Naive thymus-derived CD8-positive, alpha-beta T cell (primary cell): ENCODE results near the gene KRT78. TPM values are rescaled to one million over a fixed set of nuclear protein-coding genes. Genes with fewer than 3 reads are reported as not detected.

ENCODE experiments used
- ATAC-seq, 2 donors: fragments of 150-1000 bp; cut with Tn5 transposase in 1 of 2; sonication (Bioruptor Pico), chemical (Tn5 transposase) in 1 of 2; 1 replicate in 1 of 2; 2 replicates in 1 of 2; pipeline ENCODE4 v1.10.0; 2021; ENCODE audit warnings: mild to moderate bottlenecking in 2 of 2, moderate library complexity in 2 of 2
- POLR2A ChIA-PET: fragments of 350-600 bp; sonication (Branson Sonifier 250); formaldehyde crosslinking; loops from one replicate; lab custom pipeline; 2021; ENCODE audit warnings: antibody characterized with exemption; lab: Charles Lee
- DNase-seq, 10 donors: peaks; one replicate each; pipeline versions ENCODE4 v3.0.0 to v3.0.0-alpha.2; 2020 to 2022
- H3K27ac Mint-ChIP-seq, 10 donors: one replicate each; pipeline ENCODE4 v1.8.0; 2020 to 2022; ENCODE audit warnings: mild to moderate bottlenecking in 10 of 10, mixed read lengths in 10 of 10, moderate library complexity in 4 of 10, inconsistent platforms in 1 of 10
- H3K27me3 Mint-ChIP-seq, 5 donors: one replicate each; pipeline ENCODE4 v1.8.0; 2021 to 2022; ENCODE audit warnings: mixed read lengths in 5 of 5
- H3K36me3 Mint-ChIP-seq, 3 donors: one replicate each; pipeline ENCODE4 v1.8.0; 2020 to 2022; ENCODE audit warnings: mixed read lengths in 3 of 3, mild to moderate bottlenecking in 2 of 3, inconsistent platforms in 1 of 3
- H3K4me1 Mint-ChIP-seq, 4 donors: one replicate each; pipeline ENCODE4 v1.8.0; 2021 to 2022; ENCODE audit warnings: mixed read lengths in 4 of 4
- H3K4me3 Mint-ChIP-seq, 10 donors: one replicate each; pipeline ENCODE4 v1.8.0; 2020 to 2022; ENCODE audit warnings: mild to moderate bottlenecking in 10 of 10, mixed read lengths in 10 of 10, moderate library complexity in 6 of 10, inconsistent platforms in 1 of 10
- H3K9me3 Mint-ChIP-seq, 9 donors: one replicate each; pipeline ENCODE4 v1.8.0; 2020 to 2022; ENCODE audit warnings: mixed read lengths in 9 of 9, mild to moderate bottlenecking in 3 of 9, inconsistent platforms in 1 of 9, moderate library complexity in 1 of 9
- polyA plus RNA-seq, 3 donors: library from polyadenylated mRNA; unstranded; fragments of 300-500 nt; fragmentation: Illumina TruSeq; gene quantifications; one replicate each; pipeline ENCODE4 v1.2.3, GENCODE V29; 2021
- total RNA-seq, 8 experiments: library from RNA in 2 of 8; stranded (reverse) in 2 of 8; gene quantifications; one replicate each; pipeline ENCODE4 v1.2.3 and lab custom pipeline; 2021 to 2026

Gene KRT78
- total and polyA plus RNA-seq, 5 experiments from 2014 or later: not detected

GRCh38 chr12:52878507-52879393, 30.0 kb upstream of the KRT78 start:
- POLR2A ChIA-PET: interaction anchor here (1.5 to 2.1 kb wide), 2 partner anchors 293 to 296 kb away, joined by 7 to 12 read pairs; no protein-coding TSS in a partner anchor
- Mint-ChIP-seq H3K36me3 (no peaks in the 10 kb centered on the region), H3K27ac (peak overlapping the region in 1 of 10 donors; percentile 3), H3K4me1 (peaks cover 5 to 31% (median 19%) of the 10 kb centered on the region in 4 donors), H3K9me3 (no peaks in the 10 kb centered on the region), H3K4me3 (peak overlapping the region in 4 of 10 donors; percentile 60 to 69 (median 63)), H3K27me3 (peaks cover 3 to 23% (median 15%) of the 10 kb centered on the region in 5 donors)
- DNase-seq: no peak
- ATAC-seq: no peak

DNA sequence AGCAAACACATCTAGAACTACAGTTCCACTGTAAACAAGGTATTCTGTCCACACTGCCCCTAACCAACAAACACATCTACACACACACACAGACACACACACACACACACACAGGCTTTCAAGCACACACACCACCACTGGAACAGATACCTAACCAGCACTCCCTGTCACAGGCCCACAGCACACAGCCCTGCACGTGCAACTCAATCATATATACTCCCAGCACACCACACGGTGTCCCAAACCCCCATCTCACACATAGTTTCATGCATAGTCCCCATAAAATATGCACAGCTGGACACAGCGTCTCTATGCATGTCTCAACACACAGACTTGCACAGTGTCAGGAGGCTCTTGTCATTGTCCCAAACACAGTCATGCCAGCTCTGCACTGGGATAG, 28.4 kb upstream of the KRT78 start:
- H3K36me3 Mint-ChIP-seq: no peaks in the 10 kb centered on the region
- ATAC-seq (no peak), DNase-seq (no peak)
- H3K4me3 Mint-ChIP-seq: no peak overlapping the region
- H3K27ac Mint-ChIP-seq: peak overlapping the region in 2 of 10 donors; percentile 7 to 35
- POLR2A ChIA-PET: interaction anchor here (1.1 kb wide), 1 partner anchor 292 kb away, joined by 3 read pairs; no protein-coding TSS in a partner anchor
- H3K9me3 Mint-ChIP-seq: no peaks in the 10 kb centered on the region
- peaks cover 3 to 23% (median 15%) of the 10 kb centered on the region in 5 donors for H3K27me3 Mint-ChIP-seq
- H3K4me1 Mint-ChIP-seq: peaks cover 9 to 43% (median 28%) of the 10 kb centered on the region in 4 donors

GRCh38 chr12:52876372-52876771, 27.6 kb upstream of the KRT78 start:
- Mint-ChIP-seq H3K4me1 (peaks cover 9 to 43% (median 32%) of the 10 kb centered on the region in 4 donors), H3K4me3 (peak overlapping the region in 1 of 10 donors; percentile 62), H3K27me3 (peaks cover 2 to 22% (median 11%) of the 10 kb centered on the region in 5 donors), H3K9me3 (no peaks in the 10 kb centered on the region), H3K27ac (no peak overlapping the region), H3K36me3 (no peaks in the 10 kb centered on the region)
- ATAC-seq: no peak
- no peak for DNase-seq
- POLR2A ChIA-PET: interaction anchor here (0.6 kb wide), 1 partner anchor 636 kb away, joined by 3 read pairs; no protein-coding TSS in a partner anchor

DNA sequence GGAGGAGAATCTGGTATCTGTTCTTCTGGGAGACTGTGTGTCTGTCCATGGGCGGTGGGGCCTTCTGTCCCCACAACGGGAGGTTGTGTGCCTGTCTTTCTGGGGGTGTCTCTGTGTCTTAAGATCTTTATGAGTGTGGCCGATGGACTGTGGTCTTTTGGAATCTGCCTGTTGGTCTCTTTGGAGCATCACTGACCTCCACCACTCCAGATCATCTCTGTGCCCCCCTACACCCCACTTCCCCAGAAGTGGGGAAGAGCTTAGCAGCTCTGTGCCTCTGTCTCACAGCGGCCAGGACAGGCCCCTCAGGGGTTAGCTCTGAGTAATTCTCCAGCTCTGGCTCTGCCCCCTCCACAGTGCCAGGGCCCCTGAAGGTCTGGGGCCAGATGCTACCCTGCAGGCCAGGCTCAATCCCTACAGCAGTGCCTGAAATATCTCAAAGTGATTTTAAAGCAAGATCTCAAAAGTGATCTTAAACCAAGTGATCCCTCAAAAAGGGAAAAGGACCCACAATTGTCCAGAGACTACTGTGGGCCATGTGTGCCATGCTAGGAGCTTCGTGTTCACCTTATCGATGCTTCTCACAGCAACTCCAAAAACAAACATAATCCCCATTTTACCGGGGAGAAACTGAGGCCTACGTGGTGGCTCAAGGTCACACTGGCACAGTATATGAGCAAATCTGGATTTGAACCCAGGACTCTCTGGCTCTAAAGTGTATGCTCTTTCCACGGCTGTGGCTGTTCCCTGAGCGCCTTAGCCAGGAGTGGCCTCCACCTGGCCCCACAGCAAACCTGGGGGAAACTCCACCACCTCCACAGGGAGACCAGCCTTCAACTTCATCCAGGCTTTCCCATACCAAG, 26.0 kb upstream of the KRT78 start:
- no peaks in the 10 kb centered on the region for H3K9me3 Mint-ChIP-seq
- POLR2A ChIA-PET: interaction anchor here (0.9 kb wide), 1 partner anchor 287 kb away, joined by 3 read pairs; no protein-coding TSS in a partner anchor
- peaks cover 12 to 50% (median 35%) of the 10 kb centered on the region in 4 donors for H3K4me1 Mint-ChIP-seq
- H3K27ac Mint-ChIP-seq: peak overlapping the region in 9 of 10 donors; percentile 28 to 90 (median 74)
- H3K4me3 Mint-ChIP-seq: peak overlapping the region; percentile 72 to 84 (median 80)
- no peaks in the 10 kb centered on the region for H3K36me3 Mint-ChIP-seq
- peaks cover 0 to 17% (median 3%) of the 10 kb centered on the region in 5 donors for H3K27me3 Mint-ChIP-seq
- ATAC-seq (no peak), DNase-seq (no peak)

- POLR2A ChIA-PET: interaction anchor here (0.5 to 0.9 kb wide), 4 partner anchors 37 to 1656 kb away, joined by 3 read pairs; partner anchors contain the start of gene POU6F1
- ATAC-seq (peak; percentile 47 to 81), DNase-seq (peak; percentile 16 to 71 (median 40))
- H3K27me3 Mint-ChIP-seq: peaks cover 0 to 17% (median 1%) of the 10 kb centered on the region in 5 donors
- no peaks in the 10 kb centered on the region for H3K9me3 Mint-ChIP-seq
- H3K4me3 Mint-ChIP-seq: peak overlapping the region; percentile 76 to 87 (median 83)
- no peaks in the 10 kb centered on the region for H3K36me3 Mint-ChIP-seq
- peaks cover 14 to 52% (median 34%) of the 10 kb centered on the region in 4 donors for H3K4me1 Mint-ChIP-seq
- peak overlapping the region; percentile 45 to 92 (median 80) for H3K27ac Mint-ChIP-seq
Observed at GRCh38 chr12:52873832-52874572, 25.2 kb upstream of the KRT78 start.

- ATAC-seq (peak in 1 of 2 donors; percentile 3), DNase-seq (no peak)
- Mint-ChIP-seq H3K4me1 (peaks cover 16 to 58% (median 37%) of the 10 kb centered on the region in 4 donors), H3K36me3 (no peaks in the 10 kb centered on the region), H3K9me3 (no peaks in the 10 kb centered on the region), H3K4me3 (peak overlapping the region; percentile 75 to 87 (median 82)), H3K27me3 (peaks cover 0 to 17% (median 1%) of the 10 kb centered on the region in 5 donors), H3K27ac (peak overlapping the region; percentile 45 to 92 (median 80))
- POLR2A ChIA-PET: interaction anchor here (0.7 to 0.8 kb wide), 2 partner anchors 37 to 291 kb away, joined by 3 read pairs; no protein-coding TSS in a partner anchor
Observed at GRCh38 chr12:52873513-52873831, 24.7 kb upstream of the KRT78 start.

DNA sequence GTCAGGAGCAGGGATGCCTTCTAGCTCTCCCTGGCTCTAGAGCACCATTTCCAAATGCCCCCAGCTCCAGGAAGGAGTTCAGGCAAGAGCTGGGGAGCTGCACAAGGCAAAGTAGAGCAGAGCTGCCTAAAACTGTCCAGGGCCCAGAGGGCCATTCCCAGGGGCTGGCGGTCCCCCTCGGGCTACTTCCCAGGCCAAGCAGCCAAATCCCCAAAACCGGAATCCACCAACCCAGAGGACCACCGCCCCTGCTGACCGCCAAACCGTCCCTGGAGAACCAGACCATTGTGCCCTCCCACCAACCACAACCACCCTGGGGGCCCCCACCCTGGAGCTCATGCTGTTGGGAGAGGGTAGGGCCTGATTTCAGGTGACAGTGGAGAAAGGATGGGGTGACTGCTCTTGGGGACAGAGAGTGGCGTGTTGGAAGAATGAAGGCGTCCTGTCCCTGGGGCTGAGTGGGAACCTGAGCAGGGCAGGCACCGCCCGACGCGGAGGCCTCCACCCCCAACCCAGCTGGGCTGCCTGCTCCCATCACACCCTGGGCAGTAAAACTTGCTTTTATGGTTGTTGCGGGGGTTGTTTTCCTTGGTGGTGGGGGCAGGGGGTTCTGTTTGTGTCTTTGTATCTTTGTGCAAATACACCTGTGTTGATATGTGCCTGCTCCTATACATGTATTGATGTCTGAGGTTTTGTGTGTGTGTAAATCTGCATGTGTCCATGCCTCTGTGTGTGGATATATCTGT, 24.0 kb upstream of the KRT78 start:
- Mint-ChIP-seq H3K4me1 (peaks cover 17 to 60% (median 41%) of the 10 kb centered on the region in 4 donors), H3K27ac (peak overlapping the region in 7 of 10 donors; percentile 2 to 92 (median 80)), H3K9me3 (no peaks in the 10 kb centered on the region), H3K36me3 (no peaks in the 10 kb centered on the region), H3K4me3 (peak overlapping the region in 9 of 10 donors; percentile 2 to 87 (median 76)), H3K27me3 (peaks cover 0 to 17% (median 1%) of the 10 kb centered on the region in 5 donors)
- no peak for DNase-seq
- ATAC-seq: no peak
- POLR2A ChIA-PET: interaction anchor here (0.8 kb wide), 1 partner anchor 290 kb away, joined by 3 read pairs; no protein-coding TSS in a partner anchor

DNA sequence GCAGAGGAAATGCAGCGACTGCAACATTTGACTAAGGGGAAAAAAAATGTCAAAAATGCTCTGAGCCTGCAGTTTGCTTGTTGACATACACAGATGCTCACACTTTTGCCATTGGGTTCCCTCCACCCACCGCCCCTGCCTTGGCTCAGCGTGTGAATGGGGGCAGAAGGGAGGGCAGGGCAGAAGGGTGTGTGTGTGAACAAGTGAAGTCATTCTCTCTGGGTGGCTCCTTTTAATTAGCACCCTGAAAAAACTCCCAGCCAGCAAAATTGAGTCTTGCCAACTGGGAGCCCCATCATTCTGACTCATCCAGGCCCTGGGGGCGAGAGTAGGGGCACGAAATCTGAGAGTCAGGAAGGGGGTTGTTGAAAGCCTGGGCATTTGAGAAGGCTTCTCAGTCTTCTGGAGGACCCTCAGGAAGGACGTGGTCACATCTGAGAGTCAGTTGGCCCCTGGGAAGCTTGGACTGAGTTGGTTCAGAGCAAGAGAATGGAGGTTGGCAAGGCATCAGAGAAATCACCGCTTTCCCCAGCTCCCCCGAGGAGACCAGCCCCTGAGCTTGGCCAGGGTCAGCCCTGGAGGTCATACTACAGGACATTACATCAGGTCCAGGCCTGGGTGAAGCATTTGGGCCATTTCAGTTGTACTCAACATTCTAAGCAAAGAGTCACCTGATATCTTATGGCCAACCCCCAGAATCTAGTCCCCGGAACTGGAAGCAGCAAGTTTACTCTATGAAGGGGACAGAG, 22.7 kb upstream of the KRT78 start:
- Mint-ChIP-seq H3K27me3 (peaks cover 0 to 12% (median 0%) of the 10 kb centered on the region in 5 donors), H3K27ac (peak overlapping the region in 7 of 10 donors; percentile 4 to 79 (median 41)), H3K4me1 (peaks cover 24 to 68% (median 52%) of the 10 kb centered on the region in 4 donors), H3K36me3 (no peaks in the 10 kb centered on the region), H3K4me3 (no peak overlapping the region), H3K9me3 (no peaks in the 10 kb centered on the region)
- ATAC-seq: no peak
- no peak for DNase-seq
- POLR2A ChIA-PET: interaction anchor here (2.5 to 4.6 kb wide), 2 partner anchors 260 to 287 kb away, joined by 13 to 45 read pairs; no protein-coding TSS in a partner anchor

GRCh38 chr12:52870361-52871290, 21.8 kb upstream of the KRT78 start:
- H3K27ac Mint-ChIP-seq: peak overlapping the region in 9 of 10 donors; percentile 29 to 94 (median 77)
- no peaks in the 10 kb centered on the region for H3K9me3 Mint-ChIP-seq
- peaks cover 0 to 7% (median 0%) of the 10 kb centered on the region in 5 donors for H3K27me3 Mint-ChIP-seq
- H3K4me3 Mint-ChIP-seq: peak overlapping the region in 1 of 10 donors; percentile 24
- DNase-seq: peak; percentile 68 to 94 (median 84)
- peak; percentile 67 to 81 for ATAC-seq
- POLR2A ChIA-PET: interaction anchor here (2.5 to 4.6 kb wide), 2 partner anchors 259 to 286 kb away, joined by 13 to 45 read pairs; no protein-coding TSS in a partner anchor
- H3K4me1 Mint-ChIP-seq: peaks cover 24 to 65% (median 52%) of the 10 kb centered on the region in 4 donors
- H3K36me3 Mint-ChIP-seq: no peaks in the 10 kb centered on the region
